Brain pericyte (primary cell): ENCODE results near the gene SS18.

Experiments used
- DNase-seq: peaks from one replicate; pipeline ENCODE4 v3.0.0-alpha.2; 2012; ENCODE audit warnings: low read depth, low spot score

SS18 gene

GRCh38 chr18:26003356-26003755 lies 87.1 kb downstream of the SS18 start:
- no peak for DNase-seq

GRCh38 chr18:26002375-26002910 lies 88.0 kb downstream of the SS18 start:
- DNase-seq: no peak

GRCh38 chr18:25998461-25998860 lies 92.0 kb downstream of the SS18 start:
- DNase-seq: no peak

- DNase-seq: no peak
These were observed 97.8 kb downstream of the SS18 start for GRCh38 chr18:25992566-25992965.

- no peak for DNase-seq
These were observed 99.9 kb downstream of the SS18 start for GRCh38 chr18:25990473-25990872.

GRCh38 chr18:25985707-25986394 lies 104.6 kb downstream of the SS18 start:
- DNase-seq: no peak

GRCh38 chr18:25983730-25984129 lies 106.7 kb downstream of the SS18 start:
- no peak for DNase-seq

GRCh38 chr18:25982961-25983360 lies 107.5 kb downstream of the SS18 start:
- no peak for DNase-seq

GRCh38 chr18:25982153-25982552 lies 108.3 kb downstream of the SS18 start:
- no peak for DNase-seq

- no peak for DNase-seq
These were observed 110.9 kb downstream of the SS18 start for GRCh38 chr18:25979369-25980040.

- no peak for DNase-seq
These were observed 113.9 kb downstream of the SS18 start for GRCh38 chr18:25976554-25976953.

- DNase-seq: no peak
These were observed 115.8 kb downstream of the SS18 start for GRCh38 chr18:25974630-25975077.
